ENCODE measurements around the gene DLG4.

GRCh38 chr17:7216242-7217112, 3.2 kb downstream of the DLG4 start:
- TF ChIP-seq ZFP3 (CRISPR knock-in tag; IDR thresholded peaks at IDR 0.05) (no peak), CREB5 (CRISPR knock-in tag; IDR thresholded peaks at IDR 0.05; ENCODE audit: low read depth) (no peak), CSDC2 (CRISPR knock-in tag; IDR thresholded peaks at IDR 0.05) (no peak)
